Psoas muscle (tissue), 8 donors: ENCODE results near the gene CACNB4. TPM values are rescaled to one million over a fixed set of nuclear protein-coding genes. Genes with fewer than 3 reads are reported as not detected.

Experiments
- ATAC-seq, 4 donors: fragments of 200-7000 bp; cut with Tn5 transposase; one replicate each; pipeline ENCODE4 v1.9.1; 2020; ENCODE audit warnings: moderate library complexity in 3 of 4, mild to moderate bottlenecking in 2 of 4
- DNase-seq, 2 donors: peaks; one replicate each; pipeline ENCODE4 v3.0.0-alpha.2; 2020
- H3K27ac ChIP-seq: fragments of 200-600 bp; one replicate; pipeline ENCODE4 v1.8.0; 2022
- H3K27me3 ChIP-seq, 3 donors: fragments of 200-600 bp in 1 of 3; one replicate each; pipeline versions ENCODE4 v1.6.1 to v1.8.0; 2013 to 2022; ENCODE audit warnings: low read length in 2 of 3, mild to moderate bottlenecking in 2 of 3, moderate library complexity in 1 of 3; ENCODE audit not compliant: insufficient read depth in 3 of 3
- H3K36me3 ChIP-seq, 2 donors: fragments of 200-600 bp in 1 of 2; one replicate each; pipeline versions ENCODE4 v1.6.1 to v1.8.0; 2013 to 2022; ENCODE audit warnings: low read depth in 1 of 2, mild to moderate bottlenecking in 1 of 2, moderate library complexity in 1 of 2; ENCODE audit not compliant: insufficient read depth in 1 of 2
- H3K4me1 ChIP-seq: fragments of 200-600 bp; one replicate; pipeline ENCODE4 v1.8.0; 2022
- H3K4me3 ChIP-seq: fragments of 200-600 bp; one replicate; pipeline ENCODE4 v1.8.0; 2022; ENCODE audit warnings: mild to moderate bottlenecking
- H3K9me3 ChIP-seq: fragments of 200-600 bp; one replicate; pipeline ENCODE4 v1.8.0; 2022
- CTCF ChIP-seq: fragments of 200-600 bp; IDR thresholded peaks from one replicate; pipeline ENCODE4 v1.8.0; 2022; ENCODE audit warnings: antibody characterized with exemption
- WGBS, 3 donors: extraction: QIAGEN DNeasy Blood & Tissue Kit; methylation state at CpG; one replicate each; pipeline versions ENCODE4 v1.1.6 to v1.1.7; 2013; 5-methylcytosine and 5-hydroxymethylcytosine counted together
- intact Hi-C, 2 donors: fragments of 100-400 bp; cut with DNase I; formaldehyde crosslinking; loops; one replicate each; pipeline versions ENCODE4 v1.11.0 to v1.14.2; 2022
- polyA plus RNA-seq, 3 donors: library from polyadenylated mRNA; stranded (reverse); fragments of 200-250 nt; gene quantifications; one replicate each; pipeline ENCODE4 v1.2.3, GENCODE V29; 2013
- total RNA-seq, 4 donors: library from RNA; stranded (reverse); fragmentation: NEBNext Ultra II Directional in 2 of 4; extraction: Animal tissue kit (Norgen Biotek cat#: 25700) in 2 of 4; gene quantifications; one replicate each; pipeline versions ENCODE4 v1.2.1 to v1.2.4, GENCODE V29; 2021 to 2023
- donor health status: healthy with polysubstance abuse.
- donor health status: DM: no; HTN: no; CAD: no; lungs with moderate emphysema.
- donor health status: Bipolar disorder and iron deficiency.
- donor health status: healthy.
- donor health status: DM: yes; HTN: yes; CAD: no.
- donor health status: DM: no; HTN: no; CAD: no.
- donor health status: DM: no; HTN: no; CAD: no.
- donor health status: DM: yes; HTN: yes; CAD: no.

CACNB4 gene
- total and polyA plus RNA-seq, 7 donors: 0.10 to 1.1 (median 0.21) TPM

DNA sequence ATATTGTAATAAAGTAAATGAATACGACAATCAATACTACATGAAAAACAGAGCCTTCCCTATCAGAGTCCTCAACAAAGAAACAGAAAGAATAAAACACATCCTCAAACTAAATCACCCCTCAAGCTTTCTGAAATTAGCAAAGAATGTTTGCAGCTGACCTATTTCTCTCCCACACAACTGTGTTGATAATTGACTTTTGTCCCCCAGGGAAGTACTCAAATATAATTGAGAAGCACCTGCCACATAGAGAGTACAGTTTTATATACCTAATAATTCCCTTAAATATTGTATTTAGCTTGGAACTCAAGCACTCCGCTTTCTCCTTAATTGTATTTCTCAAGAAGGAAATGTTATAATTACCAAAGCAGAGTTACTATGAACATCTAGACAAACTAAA lies 12.6 kb downstream of the CACNB4 start:
- no peak overlapping the region for H3K4me3 ChIP-seq
- no peaks in the 10 kb centered on the region for H3K4me1 ChIP-seq
- H3K27ac ChIP-seq: no peak overlapping the region
- no peak for DNase-seq
- no peak for TF ChIP-seq CTCF
- no peak for ATAC-seq
- no peaks in the 10 kb centered on the region for H3K36me3 ChIP-seq
- no peaks in the 10 kb centered on the region for H3K27me3 ChIP-seq
- intact Hi-C loops: loop anchor here in 1 of 2 donors (5.0 kb wide), 1 partner anchor 49 kb away; no protein-coding TSS in a partner anchor
- no peaks in the 10 kb centered on the region for H3K9me3 ChIP-seq
- WGBS, 3 donors: 95 to 97% (median 96%) methylated on average over 2 of the region's 2 CpGs

DNA sequence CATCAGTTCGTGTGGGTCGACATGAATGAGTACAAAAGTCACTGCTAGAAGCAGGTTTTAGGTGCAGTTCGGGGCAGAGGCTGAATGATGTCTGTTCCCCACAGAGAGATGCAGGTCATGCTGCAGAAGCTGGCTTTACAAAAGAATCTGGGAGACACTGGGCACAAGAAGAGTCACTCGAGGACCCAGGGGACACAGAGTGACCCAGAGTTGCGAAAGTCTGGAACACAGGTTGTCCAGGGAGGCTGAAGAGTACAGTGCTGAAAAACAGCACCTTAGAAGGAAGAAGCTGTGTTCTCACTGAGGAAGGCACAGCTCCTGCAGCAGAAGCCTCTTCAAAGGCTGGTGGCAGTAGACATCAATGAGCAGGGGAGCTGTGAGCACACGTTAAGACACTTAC lies 14.8 kb downstream of the CACNB4 start:
- intact Hi-C loops: no loop called here
- Histone ChIP-seq H3K9me3 (no peaks in the 10 kb centered on the region), H3K4me1 (no peaks in the 10 kb centered on the region), H3K27ac (no peak overlapping the region), H3K36me3 (no peaks in the 10 kb centered on the region), H3K4me3 (no peak overlapping the region), H3K27me3 (no peaks in the 10 kb centered on the region)
- DNase-seq (no peak), ATAC-seq (no peak)
- WGBS, 3 donors: 83 to 88% (median 88%) methylated on average over 6 of the region's 6 CpGs
- TF ChIP-seq CTCF: no peak

- Histone ChIP-seq H3K27me3 (no peaks in the 10 kb centered on the region), H3K9me3 (no peaks in the 10 kb centered on the region), H3K4me1 (no peaks in the 10 kb centered on the region), H3K27ac (no peak overlapping the region), H3K4me3 (no peak overlapping the region), H3K36me3 (no peaks in the 10 kb centered on the region)
- intact Hi-C loops: no loop called here
- WGBS, 3 donors: 77 to 80% (median 80%) methylated on average over 6 of the region's 6 CpGs
- DNase-seq (no peak), ATAC-seq (no peak)
- TF ChIP-seq CTCF: no peak
Observed at GRCh38 chr2:152083202-152083875, 15.5 kb downstream of the CACNB4 start.

DNA sequence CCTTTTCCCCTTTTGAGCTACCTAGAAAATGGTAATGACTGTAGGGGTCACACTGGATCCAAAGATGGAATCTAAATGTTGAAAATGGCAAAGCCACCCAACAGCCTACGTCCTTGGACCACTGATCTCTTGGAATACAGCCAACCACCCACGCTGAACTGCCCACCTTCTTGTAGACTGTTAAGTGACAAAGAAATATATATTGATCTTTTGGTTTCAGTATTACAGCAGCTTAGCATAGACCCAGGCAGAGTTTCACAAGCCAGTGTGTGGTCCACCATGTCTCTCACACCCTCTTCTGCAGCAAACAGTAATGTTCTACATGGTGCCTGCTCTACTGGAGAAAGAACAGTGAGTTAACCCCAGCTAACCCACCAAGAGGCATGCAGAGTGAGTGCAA lies 20.2 kb downstream of the CACNB4 start:
- TF ChIP-seq CTCF: no peak
- Histone ChIP-seq H3K4me3 (no peak overlapping the region), H3K9me3 (no peaks in the 10 kb centered on the region), H3K27ac (no peak overlapping the region), H3K4me1 (no peaks in the 10 kb centered on the region), H3K36me3 (no peaks in the 10 kb centered on the region), H3K27me3 (no peaks in the 10 kb centered on the region)
- ATAC-seq (no peak), DNase-seq (no peak)
- intact Hi-C loops: no loop called here
- 70 to 77% (median 71%) methylated on average over 2 of the region's 2 CpGs for WGBS, 3 donors

- no peak overlapping the region for H3K4me3 ChIP-seq
- WGBS, 3 donors: 91 to 94% (median 93%) methylated on average over 9 of the region's 9 CpGs
- no peak for TF ChIP-seq CTCF
- intact Hi-C loops: no loop called here
- no peak overlapping the region for H3K27ac ChIP-seq
- no peaks in the 10 kb centered on the region for H3K4me1 ChIP-seq
- no peak for ATAC-seq
- H3K27me3 ChIP-seq: no peaks in the 10 kb centered on the region
- H3K36me3 ChIP-seq: no peaks in the 10 kb centered on the region
- DNase-seq: no peak
- H3K9me3 ChIP-seq: no peaks in the 10 kb centered on the region
Observed at GRCh38 chr2:152078023-152078422, 20.8 kb downstream of the CACNB4 start.
